Liver (tissue), 3 donors: Measurements from ENCODE around the gene RGL1.

ENCODE experiments used
- ATF3 ChIP-seq: IDR thresholded peaks from 2 replicates; pipeline ENCODE4 v1.6.1; 2016; ENCODE audit warnings: antibody characterized with exemption
- CTCF ChIP-seq: fragments of 150-350 bp; IDR thresholded peaks from 2 replicates; pipeline ENCODE4 v1.5.1; 2017; ENCODE audit warnings: improper control_type of control experiment, low read depth, low read length; ENCODE audit not compliant: missing input control
- FOXA1 ChIP-seq: IDR thresholded peaks from 2 replicates; pipeline ENCODE4 v1.6.1; 2016; ENCODE audit warnings: antibody characterized with exemption
- GABPA ChIP-seq, 2 donors: IDR thresholded peaks in 1 of 2; conservative IDR thresholded peaks in 1 of 2; 2 replicates each; pipeline ENCODE4 v1.6.1; 2016; ENCODE audit warnings: antibody characterized with exemption in 2 of 2, mild to moderate bottlenecking in 1 of 2, moderate library complexity in 1 of 2
- HNF4G ChIP-seq: IDR thresholded peaks from 2 replicates; pipeline ENCODE4 v1.6.1; 2016; ENCODE audit warnings: antibody characterized with exemption
- JUND ChIP-seq, 2 donors: IDR thresholded peaks; 2 replicates each; pipeline ENCODE4 v1.6.1; 2016; ENCODE audit warnings: antibody characterized with exemption in 2 of 2
- MAX ChIP-seq: IDR thresholded peaks from 2 replicates; pipeline ENCODE4 v1.6.1; 2016; ENCODE audit warnings: antibody characterized with exemption
- RAD21 ChIP-seq, 2 donors: IDR thresholded peaks; 2 replicates each; pipeline ENCODE4 v1.6.1; 2016; ENCODE audit warnings: antibody characterized with exemption in 2 of 2, mild to moderate bottlenecking in 2 of 2
- REST ChIP-seq: IDR thresholded peaks from 2 replicates; pipeline ENCODE4 v1.6.1; 2016; ENCODE audit warnings: antibody characterized with exemption, mild to moderate bottlenecking
- SP1 ChIP-seq: IDR thresholded peaks from 2 replicates; pipeline ENCODE4 v1.6.1; 2018; ENCODE audit warnings: antibody characterized with exemption, mild to moderate bottlenecking
- TAF1 ChIP-seq: conservative IDR thresholded peaks from 2 replicates; pipeline ENCODE4 v1.6.1; 2016; ENCODE audit warnings: antibody characterized with exemption, mild to moderate bottlenecking
- YY1 ChIP-seq: IDR thresholded peaks from 2 replicates; pipeline ENCODE4 v1.6.1; 2016; ENCODE audit warnings: antibody characterized with exemption, mild to moderate bottlenecking
- TF ChIP-seq, protein P1 (sequence below): IDR thresholded peaks from 2 replicates; pipeline ENCODE4 v1.6.1; 2016; ENCODE audit warnings: antibody characterized with exemption
- donor health status: healthy.
- donor health status: healthy.

DNA sequence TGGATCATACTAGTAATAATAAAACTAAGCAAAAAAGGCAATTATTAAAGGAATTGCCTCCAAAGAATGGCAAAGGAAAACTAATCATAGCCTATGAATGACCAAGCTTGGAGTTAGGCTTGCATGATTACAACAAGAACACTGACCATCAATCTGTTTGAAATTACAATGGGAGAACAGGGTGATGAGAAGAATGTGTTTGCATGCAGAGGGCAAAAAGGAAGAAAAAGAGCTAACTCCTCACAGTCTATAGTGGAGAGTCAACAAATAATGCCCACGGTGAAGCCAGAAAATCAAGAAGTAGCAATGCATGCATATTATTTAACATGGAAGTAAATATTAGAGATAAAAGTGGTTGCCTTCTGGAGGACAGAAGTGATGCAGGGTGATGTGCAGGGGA is 160.8 kb downstream of the RGL1 start:
- TF ChIP-seq CTCF (no peak), YY1 (no peak), SP1 (no peak), REST (no peak), RAD21 (IDR thresholded peaks at IDR 0.05) (no peak), FOXA1 (no peak), ATF3 (no peak), GABPA (IDR thresholded peaks at IDR 0.05 in 1 of 2, conservative IDR thresholded peaks at IDR 0.05 in 1 of 2) (no peak), JUND (IDR thresholded peaks at IDR 0.05) (no peak), MAX (no peak), TAF1 (no peak), HNF4G (no peak)
- TF ChIP-seq, protein P1, sequence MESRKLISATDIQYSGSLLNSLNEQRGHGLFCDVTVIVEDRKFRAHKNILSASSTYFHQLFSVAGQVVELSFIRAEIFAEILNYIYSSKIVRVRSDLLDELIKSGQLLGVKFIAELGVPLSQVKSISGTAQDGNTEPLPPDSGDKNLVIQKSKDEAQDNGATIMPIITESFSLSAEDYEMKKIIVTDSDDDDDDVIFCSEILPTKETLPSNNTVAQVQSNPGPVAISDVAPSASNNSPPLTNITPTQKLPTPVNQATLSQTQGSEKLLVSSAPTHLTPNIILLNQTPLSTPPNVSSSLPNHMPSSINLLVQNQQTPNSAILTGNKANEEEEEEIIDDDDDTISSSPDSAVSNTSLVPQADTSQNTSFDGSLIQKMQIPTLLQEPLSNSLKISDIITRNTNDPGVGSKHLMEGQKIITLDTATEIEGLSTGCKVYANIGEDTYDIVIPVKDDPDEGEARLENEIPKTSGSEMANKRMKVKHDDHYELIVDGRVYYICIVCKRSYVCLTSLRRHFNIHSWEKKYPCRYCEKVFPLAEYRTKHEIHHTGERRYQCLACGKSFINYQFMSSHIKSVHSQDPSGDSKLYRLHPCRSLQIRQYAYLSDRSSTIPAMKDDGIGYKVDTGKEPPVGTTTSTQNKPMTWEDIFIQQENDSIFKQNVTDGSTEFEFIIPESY = no peak
